HCT116 (cell line): Measurements from ENCODE around the gene EGFR. TPM values are rescaled to one million over a fixed set of nuclear protein-coding genes. Genes with fewer than 3 reads are reported as not detected.

Source experiments
- ATAC-seq: fragments of 200-7000 bp; cut with Tn5 transposase; 2 replicates; pipeline ENCODE4 v1.9.1; 2020; ENCODE audit warnings: mild to moderate bottlenecking, moderate library complexity
- BruUV-seq: library from RNA; stranded (reverse); fragments of 400-500 nt; replicated peaks from 2 replicates; lab custom pipeline; 2021; lab: Mats Ljungman, UMichigan
- CTCF ChIA-PET: fragments of 300-600 bp; sonication (Branson Sonifier 250); formaldehyde crosslinking; loops from one replicate; lab custom pipeline; 2021; ENCODE audit warnings: antibody characterized with exemption; lab: Charles Lee
- POLR2A ChIA-PET: fragments of 300-600, 350-600 bp; sonication (Branson Sonifier 250); formaldehyde crosslinking; loops from one replicate; lab custom pipeline; 2021; ENCODE audit warnings: antibody characterized with exemption; lab: Charles Lee
- RAD21 ChIA-PET, 2 experiments: fragments of 300-600 bp; sonication (Branson Sonifier 250); formaldehyde crosslinking; loops; one replicate each; lab custom pipeline; 2023; ENCODE audit warnings: low total read pairs in 2 of 2; ENCODE audit not compliant: uncharacterized antibody in 2 of 2, unreplicated experiment in 2 of 2, low non-redundant PET in 1 of 2; lab: Charles Lee
- DNase-seq: peaks from one replicate; pipeline ENCODE4 v3.0.0-alpha.2; 2010; ENCODE audit warnings: low read depth, low spot score
- H2AFZ ChIP-seq: fragments of 200-600 bp; shearing (Covaris generic), sonication (generic); 2 replicates; pipeline ENCODE4 v1.6.1; 2017; ENCODE audit warnings: low read depth, mixed run types, mixed read lengths, antibody characterized with exemption, low read length; ENCODE audit not compliant: poor library complexity, severe bottlenecking
- H3K27ac ChIP-seq: 2 replicates; pipeline ENCODE4 v1.5.1; 2012; ENCODE audit warnings: low read depth, low read length
- H3K27me3 ChIP-seq: fragments of 200-600 bp; sonication (generic); 2 replicates; pipeline ENCODE4 v1.6.1; 2016; ENCODE audit warnings: mixed run types, low read length, mixed read lengths; ENCODE audit not compliant: insufficient read depth
- H3K36me3 ChIP-seq, 2 experiments: fragments of 200-500 bp in 1 of 2; fragments of 200-600 bp in 1 of 2; sonication (Bioruptor generic) in 1 of 2; sonication (generic) in 1 of 2; 2 replicates each; pipeline versions ENCODE4 v1.5.1 to v1.6.1; 2014 to 2016; ENCODE audit warnings: low read length in 2 of 2, inconsistent platforms in 1 of 2, mixed read lengths in 1 of 2, mixed run types in 1 of 2; ENCODE audit not compliant: insufficient read depth in 2 of 2, control insufficient read depth in 1 of 2
- H3K4me1 ChIP-seq, 2 experiments: fragments of 200-600 bp in 1 of 2; sonication (generic) in 1 of 2; 2 replicates each; pipeline versions ENCODE4 v1.5.1 to v1.6.1; 2012 to 2017; ENCODE audit warnings: low read length in 2 of 2, inconsistent platforms in 1 of 2, mild to moderate bottlenecking in 1 of 2, mixed read lengths in 1 of 2, mixed run types in 1 of 2, moderate library complexity in 1 of 2; ENCODE audit not compliant: insufficient read depth in 2 of 2, control insufficient read depth in 1 of 2
- H3K4me2 ChIP-seq: fragments of 200-600 bp; sonication (generic); 2 replicates; pipeline ENCODE4 v1.6.1; 2017; ENCODE audit warnings: mixed run types, low read length, mixed read lengths
- H3K4me3 ChIP-seq, 2 experiments: fragments of 200-600 bp in 1 of 2; sonication (generic) in 1 of 2; replicated peaks in 1 of 2; 2 replicates each; pipeline ENCODE4 v1.5.1; 2011 to 2016; ENCODE audit warnings: low read length in 2 of 2, control low read depth in 1 of 2, low read depth in 1 of 2, mild to moderate bottlenecking in 1 of 2, mixed read lengths in 1 of 2, mixed run types in 1 of 2
- H3K79me2 ChIP-seq: fragments of 200-600 bp; sonication (generic); 2 replicates; pipeline ENCODE4 v1.6.1; 2017; ENCODE audit warnings: mild to moderate bottlenecking, mixed run types, low read length, moderate library complexity, mixed read lengths; ENCODE audit not compliant: insufficient read depth
- H3K9ac ChIP-seq: fragments of 200-600 bp; sonication (generic); 2 replicates; pipeline ENCODE4 v1.6.1; 2016; ENCODE audit warnings: low read length, mixed read lengths
- H3K9me2 ChIP-seq: fragments of 200-600 bp; sonication (generic), shearing (Covaris generic); 2 replicates; pipeline ENCODE4 v1.6.1; 2017; ENCODE audit warnings: mixed run types, mild to moderate bottlenecking, moderate library complexity; ENCODE audit not compliant: insufficient read depth
- H3K9me3 ChIP-seq, 2 experiments: fragments of 200-500 bp in 1 of 2; fragments of 200-600 bp in 1 of 2; sonication (Bioruptor generic) in 1 of 2; sonication (generic) in 1 of 2; 2 replicates each; pipeline ENCODE4 v1.6.1; 2014 to 2017; ENCODE audit warnings: low read length in 2 of 2, mixed read lengths in 2 of 2, inconsistent platforms in 1 of 2, low read depth in 1 of 2, mild to moderate bottlenecking in 1 of 2, mixed run types in 1 of 2, moderate library complexity in 1 of 2; ENCODE audit not compliant: control insufficient read depth in 1 of 2, insufficient read depth in 1 of 2
- H4K20me1 ChIP-seq: fragments of 200-600 bp; sonication (generic), shearing (Covaris generic); 2 replicates; pipeline ENCODE4 v1.6.1; 2017; ENCODE audit warnings: mixed run types, mild to moderate bottlenecking, moderate library complexity; ENCODE audit not compliant: insufficient read depth
- CTCF ChIP-seq, 3 experiments: fragments of 200-600 bp in 1 of 3; sonication (generic) in 1 of 3; IDR thresholded peaks in 2 of 3; conservative IDR thresholded peaks in 1 of 3; 2 replicates each; pipeline ENCODE4 v1.5.1; 2012 to 2017; ENCODE audit warnings: low read depth in 2 of 3, low read length in 2 of 3, antibody characterized with exemption in 1 of 3, borderline replicate concordance in 1 of 3, control low read depth in 1 of 3, mild to moderate bottlenecking in 1 of 3, mixed read lengths in 1 of 3, mixed run types in 1 of 3, moderate library complexity in 1 of 3; ENCODE audit not compliant: insufficient read depth in 1 of 3
- EZH2phosphoT487 ChIP-seq: fragments of 200-600 bp; IDR thresholded peaks from 2 replicates; pipeline ENCODE4 v1.6.1; 2018; ENCODE audit warnings: antibody characterized with exemption, borderline replicate concordance
- JUND ChIP-seq: IDR thresholded peaks from 2 replicates; pipeline ENCODE4 v1.6.1; 2012
- POLR2AphosphoS5 ChIP-seq: IDR thresholded peaks from 2 replicates; pipeline ENCODE4 v1.6.1; 2011; ENCODE audit warnings: mild to moderate bottlenecking, low read depth, low read length, moderate library complexity
- YY1 ChIP-seq: IDR thresholded peaks from 2 replicates; pipeline ENCODE4 v1.6.1; 2011; ENCODE audit warnings: low read length, low read depth, moderate library complexity, mild to moderate bottlenecking; ENCODE audit not compliant: insufficient replicate concordance; ENCODE audit errors: extremely low read depth
- ZFX ChIP-seq: fragments of 450-650 bp; IDR thresholded peaks from 2 replicates; pipeline ENCODE4 v1.6.1; 2017
- ZNF274 ChIP-seq: fragments of 200-500 bp; sonication (Bioruptor generic); IDR thresholded peaks from 2 replicates; pipeline ENCODE4 v1.6.1; 2014; ENCODE audit warnings: mild to moderate bottlenecking, low read depth, low read length, inconsistent platforms
- intact Hi-C: fragments of 100-400 bp; cut with micrococcal nuclease; formaldehyde crosslinking; loops from 2 replicates; pipeline ENCODE4 v1.10.0; 2022
- total RNA-seq: library from RNA; stranded (reverse); gene quantifications from one replicate; pipeline ENCODE4 v1.2.1, GENCODE V29; 2021; ENCODE audit not compliant: unreplicated experiment
- TF ChIP-seq, protein P1 (sequence below): IDR thresholded peaks from 2 replicates; pipeline ENCODE4 v1.6.1; 2011; ENCODE audit warnings: mild to moderate bottlenecking, low read length, moderate library complexity; ENCODE audit not compliant: insufficient replicate concordance; ENCODE audit errors: extremely low read depth
- TF ChIP-seq, protein P2 (sequence below): IDR thresholded peaks from 2 replicates; pipeline ENCODE4 v1.6.1; 2012
- TF ChIP-seq, protein P3 (sequence below): IDR thresholded peaks from 2 replicates; pipeline ENCODE4 v1.6.1; 2012; ENCODE audit warnings: low read depth

The EGFR gene
- total RNA-seq, 1 experiment from 2014 or later = 71.5 TPM

GRCh38 chr7:55188590-55189138 is 169.8 kb downstream of the EGFR start (continued):
- TF ChIP-seq, protein P1, sequence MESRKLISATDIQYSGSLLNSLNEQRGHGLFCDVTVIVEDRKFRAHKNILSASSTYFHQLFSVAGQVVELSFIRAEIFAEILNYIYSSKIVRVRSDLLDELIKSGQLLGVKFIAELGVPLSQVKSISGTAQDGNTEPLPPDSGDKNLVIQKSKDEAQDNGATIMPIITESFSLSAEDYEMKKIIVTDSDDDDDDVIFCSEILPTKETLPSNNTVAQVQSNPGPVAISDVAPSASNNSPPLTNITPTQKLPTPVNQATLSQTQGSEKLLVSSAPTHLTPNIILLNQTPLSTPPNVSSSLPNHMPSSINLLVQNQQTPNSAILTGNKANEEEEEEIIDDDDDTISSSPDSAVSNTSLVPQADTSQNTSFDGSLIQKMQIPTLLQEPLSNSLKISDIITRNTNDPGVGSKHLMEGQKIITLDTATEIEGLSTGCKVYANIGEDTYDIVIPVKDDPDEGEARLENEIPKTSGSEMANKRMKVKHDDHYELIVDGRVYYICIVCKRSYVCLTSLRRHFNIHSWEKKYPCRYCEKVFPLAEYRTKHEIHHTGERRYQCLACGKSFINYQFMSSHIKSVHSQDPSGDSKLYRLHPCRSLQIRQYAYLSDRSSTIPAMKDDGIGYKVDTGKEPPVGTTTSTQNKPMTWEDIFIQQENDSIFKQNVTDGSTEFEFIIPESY = no peak
- TF ChIP-seq ZNF274 = no peak
- TF ChIP-seq, protein P2, sequence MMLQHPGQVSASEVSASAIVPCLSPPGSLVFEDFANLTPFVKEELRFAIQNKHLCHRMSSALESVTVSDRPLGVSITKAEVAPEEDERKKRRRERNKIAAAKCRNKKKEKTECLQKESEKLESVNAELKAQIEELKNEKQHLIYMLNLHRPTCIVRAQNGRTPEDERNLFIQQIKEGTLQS = no peak
- no peak for TF ChIP-seq YY1
- TF ChIP-seq ZFX = no peak
- no peak for TF ChIP-seq EZH2phosphoT487

DNA sequence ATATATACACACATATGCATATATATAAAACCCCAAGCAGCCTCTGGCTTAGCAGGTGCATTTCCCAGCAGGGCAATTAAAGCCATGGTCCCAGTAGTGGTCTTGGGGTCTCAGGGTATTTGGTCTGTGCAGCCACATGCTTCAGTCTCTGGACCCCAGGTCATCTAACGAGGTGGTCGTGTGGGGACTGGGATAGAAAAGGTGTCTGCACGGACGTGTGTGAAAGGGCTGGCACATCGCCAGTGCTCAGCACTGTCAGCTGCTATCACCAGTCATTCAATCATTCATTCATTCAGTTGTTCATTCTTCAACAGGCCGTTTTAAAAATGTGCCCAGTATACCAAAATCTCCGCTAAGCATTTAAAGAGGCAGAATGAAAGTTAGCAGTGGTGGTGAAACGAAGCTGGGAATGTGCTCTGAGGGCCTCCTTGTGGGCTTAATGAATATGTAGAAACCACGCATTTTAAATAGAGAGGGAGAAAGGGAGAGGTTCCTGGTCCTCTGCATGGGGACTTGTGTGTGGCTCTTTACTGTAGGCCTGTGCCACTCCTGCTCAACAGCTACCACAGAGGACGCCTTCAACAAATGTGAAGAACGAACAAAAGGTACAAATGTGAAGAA is 170.4 kb downstream of the EGFR start:
- no peaks in the 10 kb centered on the region for H3K27me3 ChIP-seq
- no peaks in the 10 kb centered on the region for H3K79me2 ChIP-seq
- H3K9ac ChIP-seq = no peak overlapping the region
- ChIA-PET POLR2A (no interaction called here), CTCF (no interaction called here), RAD21 (no interaction called here)
- ATAC-seq = no peak
- H3K9me3 ChIP-seq = no peaks in the 10 kb centered on the region
- peaks cover 0 to 20% of the 10 kb centered on the region in 2 experiments; a peak in 3 of 4 replicates for H3K4me1 ChIP-seq
- H3K36me3 ChIP-seq = peaks cover 0 to 18% of the 10 kb centered on the region in 2 experiments
- DNase-seq = no peak
- no peaks in the 10 kb centered on the region for H3K9me2 ChIP-seq
- H3K27ac ChIP-seq = no peak overlapping the region
- no peak overlapping the region for H2AFZ ChIP-seq
- no TSS peak for BruUV-seq
- no peak overlapping the region for H3K4me3 ChIP-seq
- intact Hi-C loops = no loop called here
- no peak overlapping the region for H3K4me2 ChIP-seq
- no peaks in the 10 kb centered on the region for H4K20me1 ChIP-seq
- TF ChIP-seq JUND (no peak), POLR2AphosphoS5 (no peak), YY1 (no peak), ZFX (no peak), CTCF (IDR thresholded peaks at IDR 0.05 in 2 of 3, conservative IDR thresholded peaks at IDR 0.05 in 1 of 3; ENCODE audit: borderline replicate concordance in 1 of 3, insufficient read depth in 1 of 3, low read depth in 2 of 3, low read length in 2 of 3) (no peak)
- TF ChIP-seq, protein P2 = no peak
- TF ChIP-seq, protein P3, sequence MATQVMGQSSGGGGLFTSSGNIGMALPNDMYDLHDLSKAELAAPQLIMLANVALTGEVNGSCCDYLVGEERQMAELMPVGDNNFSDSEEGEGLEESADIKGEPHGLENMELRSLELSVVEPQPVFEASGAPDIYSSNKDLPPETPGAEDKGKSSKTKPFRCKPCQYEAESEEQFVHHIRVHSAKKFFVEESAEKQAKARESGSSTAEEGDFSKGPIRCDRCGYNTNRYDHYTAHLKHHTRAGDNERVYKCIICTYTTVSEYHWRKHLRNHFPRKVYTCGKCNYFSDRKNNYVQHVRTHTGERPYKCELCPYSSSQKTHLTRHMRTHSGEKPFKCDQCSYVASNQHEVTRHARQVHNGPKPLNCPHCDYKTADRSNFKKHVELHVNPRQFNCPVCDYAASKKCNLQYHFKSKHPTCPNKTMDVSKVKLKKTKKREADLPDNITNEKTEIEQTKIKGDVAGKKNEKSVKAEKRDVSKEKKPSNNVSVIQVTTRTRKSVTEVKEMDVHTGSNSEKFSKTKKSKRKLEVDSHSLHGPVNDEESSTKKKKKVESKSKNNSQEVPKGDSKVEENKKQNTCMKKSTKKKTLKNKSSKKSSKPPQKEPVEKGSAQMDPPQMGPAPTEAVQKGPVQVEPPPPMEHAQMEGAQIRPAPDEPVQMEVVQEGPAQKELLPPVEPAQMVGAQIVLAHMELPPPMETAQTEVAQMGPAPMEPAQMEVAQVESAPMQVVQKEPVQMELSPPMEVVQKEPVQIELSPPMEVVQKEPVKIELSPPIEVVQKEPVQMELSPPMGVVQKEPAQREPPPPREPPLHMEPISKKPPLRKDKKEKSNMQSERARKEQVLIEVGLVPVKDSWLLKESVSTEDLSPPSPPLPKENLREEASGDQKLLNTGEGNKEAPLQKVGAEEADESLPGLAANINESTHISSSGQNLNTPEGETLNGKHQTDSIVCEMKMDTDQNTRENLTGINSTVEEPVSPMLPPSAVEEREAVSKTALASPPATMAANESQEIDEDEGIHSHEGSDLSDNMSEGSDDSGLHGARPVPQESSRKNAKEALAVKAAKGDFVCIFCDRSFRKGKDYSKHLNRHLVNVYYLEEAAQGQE = no peak
- TF ChIP-seq, protein P1 = no peak
